GM15510 (cell line): ENCODE data around the gene NEMF.

Source experiments
- POLR2A ChIP-seq: IDR thresholded peaks from 3 replicates; pipeline ENCODE4 v1.6.1; 2011; ENCODE audit warnings: borderline replicate concordance; ENCODE audit not compliant: insufficient read length; ENCODE audit errors: extremely low read depth

NEMF gene

GRCh38 chr14:49770212-49770817 is 82.3 kb downstream of the NEMF start:
- no peak for TF ChIP-seq POLR2A

DNA sequence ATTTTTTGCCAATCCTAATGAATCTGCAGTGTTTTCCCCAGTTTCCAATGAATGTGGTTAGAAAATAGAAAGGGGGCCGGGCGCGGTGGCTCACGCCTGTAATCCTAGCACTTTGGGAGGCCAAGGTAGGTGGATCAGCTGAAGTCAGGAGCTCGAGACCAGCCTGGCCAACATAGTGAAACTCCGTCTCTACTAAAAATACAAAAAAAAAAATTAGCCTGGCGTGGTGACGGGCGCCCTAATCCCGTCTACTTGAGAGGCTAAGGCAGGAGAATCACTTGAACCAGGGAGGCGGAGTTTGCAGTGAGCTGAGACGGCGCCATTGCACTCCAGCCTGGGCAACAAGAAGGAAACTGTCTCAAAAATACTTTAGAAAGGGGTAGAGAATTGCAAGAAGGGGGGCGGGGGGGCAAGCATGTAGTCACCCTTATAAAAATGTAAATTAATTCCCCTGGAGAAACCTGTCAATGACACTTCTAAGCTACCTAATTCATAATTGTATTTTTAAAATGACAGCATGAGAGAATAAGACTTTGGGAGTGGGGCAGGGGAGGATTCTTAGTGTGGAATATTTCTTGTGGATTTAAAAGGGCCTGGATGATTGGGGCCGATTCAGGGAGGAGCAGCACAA is 82.9 kb downstream of the NEMF start:
- TF ChIP-seq POLR2A: no peak

GRCh38 chr14:49769171-49769570 is 83.4 kb downstream of the NEMF start:
- TF ChIP-seq POLR2A: no peak

- TF ChIP-seq POLR2A: no peak
Measured at GRCh38 chr14:49768301-49769121, 84.1 kb downstream of the NEMF start.

GRCh38 chr14:49767571-49768300 is 84.9 kb downstream of the NEMF start, which contains the start of gene KLHDC2:
Gene KLHDC2 (plus strand): TSS chr14:49768153. CDS start chr14:49768469, 316 bp downstream.
- peak; percentile 72 for TF ChIP-seq POLR2A

GRCh38 chr14:49767270-49767570 is 85.4 kb downstream of the NEMF start:
- TF ChIP-seq POLR2A: no peak

DNA sequence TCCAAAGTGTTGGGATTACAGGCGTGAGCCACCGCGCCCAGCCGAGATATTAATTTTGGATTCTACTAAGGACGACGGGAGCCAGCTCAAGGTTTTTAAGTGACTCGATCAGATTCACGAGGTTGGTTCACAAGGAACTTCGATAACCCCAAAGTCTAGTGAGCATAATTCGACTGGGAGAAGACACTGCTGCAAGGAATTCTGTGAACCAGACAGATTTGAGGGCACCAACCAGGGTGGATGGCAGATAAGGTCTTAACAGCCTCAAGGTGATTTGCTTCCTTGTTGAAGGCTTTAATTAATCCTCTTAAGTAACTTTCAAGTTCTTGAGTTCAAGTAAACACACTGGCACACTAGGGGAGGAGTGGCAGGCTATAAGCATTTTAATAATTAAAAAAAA is 85.7 kb downstream of the NEMF start:
- no peak for TF ChIP-seq POLR2A

DNA sequence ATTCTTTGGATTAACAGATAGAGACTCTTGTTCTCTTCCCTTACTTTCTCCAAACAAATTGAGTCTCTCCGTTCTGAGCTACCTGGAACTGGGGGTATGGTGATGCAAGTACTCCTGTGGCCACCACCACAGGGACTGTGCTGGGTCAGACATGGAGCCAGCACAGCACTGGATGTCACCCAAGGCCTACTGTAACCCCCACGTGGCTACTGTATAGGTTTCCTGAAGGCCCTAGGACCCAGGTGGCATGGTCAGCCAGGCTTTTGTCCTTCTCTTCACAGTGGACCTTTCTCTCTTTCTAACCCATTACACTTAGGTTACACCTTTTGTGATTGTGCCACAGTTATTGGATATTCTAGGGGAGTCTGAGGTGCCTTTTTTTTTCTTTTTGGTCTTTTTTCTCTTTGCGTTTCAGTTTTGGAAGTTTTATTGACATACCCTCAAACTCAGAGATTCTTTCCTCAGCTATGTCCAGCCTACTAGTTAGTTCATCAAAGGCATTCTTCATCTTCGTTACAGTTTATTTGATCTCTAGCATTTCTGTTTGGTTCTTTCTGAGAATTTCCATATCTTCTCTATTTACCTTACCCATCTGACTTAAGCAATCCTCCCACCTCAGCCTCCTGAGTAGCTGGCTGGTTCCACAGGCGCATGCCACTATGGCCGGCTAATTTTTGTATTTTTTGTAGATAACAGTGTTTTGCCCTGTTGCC is 90.6 kb downstream of the NEMF start:
- no peak for TF ChIP-seq POLR2A

DNA sequence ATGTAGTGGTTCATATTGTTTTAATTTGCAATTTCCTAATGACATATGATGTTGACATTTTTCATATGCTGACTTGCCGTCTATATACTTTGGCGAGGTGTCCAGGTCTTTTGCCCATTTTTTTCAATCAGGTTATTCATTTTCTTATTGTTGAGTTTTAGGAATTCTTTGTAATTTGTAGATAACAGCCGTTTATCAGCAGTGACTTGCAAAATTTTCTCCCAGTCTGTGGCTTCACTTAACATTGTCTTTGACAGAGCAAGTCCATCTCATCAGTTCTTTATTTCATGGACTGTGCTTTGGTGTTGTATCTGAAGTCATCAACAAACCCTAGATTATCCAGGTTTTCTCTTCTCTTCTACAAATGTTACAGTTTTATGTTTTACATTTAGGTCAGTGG is 97.2 kb downstream of the NEMF start:
- no peak for TF ChIP-seq POLR2A

DNA sequence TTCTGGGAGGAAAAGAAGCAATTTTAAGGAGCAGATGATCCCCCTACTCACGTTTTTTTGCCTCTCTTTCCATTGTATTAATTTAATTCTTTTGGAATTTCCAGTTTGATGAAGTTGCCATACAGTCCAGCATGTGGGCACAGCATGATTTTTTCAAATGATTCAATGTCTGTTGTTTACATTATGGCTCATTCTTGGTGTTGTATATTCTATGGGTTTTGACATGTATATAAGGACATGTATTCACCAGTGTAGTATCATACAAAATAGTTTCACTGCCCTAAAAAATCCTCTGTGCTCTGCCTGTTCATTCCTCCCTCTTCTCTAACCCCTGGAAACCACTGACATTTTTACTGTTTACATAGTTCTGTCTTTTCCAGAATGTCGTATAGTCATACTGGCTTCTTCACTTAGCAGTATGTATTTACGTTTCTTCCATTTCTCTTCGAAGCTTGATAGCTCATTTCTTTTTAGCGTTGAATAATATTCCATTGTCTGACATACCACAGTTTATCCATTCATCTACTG is 98.0 kb downstream of the NEMF start:
- no peak for TF ChIP-seq POLR2A

DNA sequence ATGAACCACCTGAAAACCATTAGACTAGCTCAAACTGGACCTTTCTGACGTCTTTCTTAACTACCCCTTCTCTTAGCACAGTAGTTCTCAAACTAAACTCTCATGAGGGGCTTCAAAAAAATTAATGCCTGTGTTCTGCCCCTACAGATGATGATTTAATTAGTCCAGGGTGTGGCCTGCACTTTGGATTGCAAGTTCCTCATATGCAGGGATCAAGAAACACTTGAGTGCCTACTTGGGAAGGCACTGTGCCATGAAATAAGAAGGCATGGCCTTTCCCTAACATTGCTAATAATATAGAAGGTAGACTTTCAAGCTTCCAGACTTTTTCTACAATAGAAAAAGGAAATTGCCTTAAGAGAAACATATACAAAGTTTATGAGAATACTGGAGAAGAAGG is 107.4 kb downstream of the NEMF start:
- TF ChIP-seq POLR2A: no peak

DNA sequence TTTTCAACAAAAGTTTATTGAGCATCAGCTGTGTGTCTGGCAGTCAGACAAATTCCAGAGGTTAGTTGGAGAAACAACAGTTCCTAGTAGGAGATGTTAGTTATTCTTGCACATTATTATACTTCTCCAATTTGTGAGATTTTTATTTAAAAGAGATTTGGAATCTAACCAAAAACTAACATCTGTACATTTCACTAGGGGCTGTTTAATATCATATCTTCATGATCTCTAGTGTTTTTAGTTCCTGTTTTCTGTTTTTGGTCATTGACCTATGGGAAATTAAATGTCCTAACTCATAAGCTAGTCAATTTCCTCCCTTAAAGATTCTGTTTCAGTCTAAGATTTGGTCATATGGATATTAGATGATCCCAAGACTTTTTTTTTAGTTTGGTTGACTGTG is 118.8 kb downstream of the NEMF start:
- TF ChIP-seq POLR2A: no peak

- no peak for TF ChIP-seq POLR2A
Measured at GRCh38 chr14:49732896-49733295, 119.7 kb downstream of the NEMF start.
